KOPT-K1 (cell line): ENCODE measurements around the gene TTPAL.

Experiments used
- H3K27ac ChIP-seq: fragments of 200-600 bp; sonication (generic); 2 replicates; pipeline ENCODE4 v1.5.1; 2016; ENCODE audit warnings: antibody characterized with exemption, mild to moderate bottlenecking, low read depth, low read length; ENCODE audit not compliant: poor library complexity, severe bottlenecking
- H3K36me3 ChIP-seq: fragments of 200-600 bp; sonication (generic); 2 replicates; pipeline ENCODE4 v1.5.1; 2017; ENCODE audit warnings: antibody characterized with exemption, mild to moderate bottlenecking, low read length, moderate library complexity; ENCODE audit not compliant: insufficient read depth
- H3K9me3 ChIP-seq: fragments of 200-600 bp; sonication (generic); 2 replicates; pipeline ENCODE4 v1.5.1; 2017; ENCODE audit warnings: antibody characterized with exemption, low read length, mild to moderate bottlenecking; ENCODE audit not compliant: insufficient read depth, poor library complexity, severe bottlenecking

The TTPAL gene

DNA sequence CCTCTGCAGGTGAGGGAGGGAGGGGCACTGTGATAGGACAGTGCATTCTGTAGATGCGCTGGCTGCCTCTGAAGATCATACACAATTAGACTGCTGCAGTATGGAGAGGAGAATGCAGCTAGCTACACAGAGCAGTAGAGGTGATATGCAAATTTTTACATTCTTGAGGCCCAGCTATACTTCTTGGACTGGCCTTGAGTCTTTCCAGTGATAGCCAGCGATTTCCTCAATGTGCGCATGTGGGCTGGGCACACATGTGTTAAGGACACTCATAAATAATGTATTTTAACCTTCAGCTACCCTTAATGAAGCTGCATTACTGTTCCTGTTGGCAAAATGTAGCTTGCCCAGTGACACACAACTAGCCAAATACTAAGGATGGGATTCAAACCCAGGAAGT lies 19.0 kb downstream of the TTPAL start:
- Histone ChIP-seq H3K27ac (no peak overlapping the region), H3K36me3 (peaks cover 97% of the 10 kb centered on the region), H3K9me3 (no peaks in the 10 kb centered on the region)

DNA sequence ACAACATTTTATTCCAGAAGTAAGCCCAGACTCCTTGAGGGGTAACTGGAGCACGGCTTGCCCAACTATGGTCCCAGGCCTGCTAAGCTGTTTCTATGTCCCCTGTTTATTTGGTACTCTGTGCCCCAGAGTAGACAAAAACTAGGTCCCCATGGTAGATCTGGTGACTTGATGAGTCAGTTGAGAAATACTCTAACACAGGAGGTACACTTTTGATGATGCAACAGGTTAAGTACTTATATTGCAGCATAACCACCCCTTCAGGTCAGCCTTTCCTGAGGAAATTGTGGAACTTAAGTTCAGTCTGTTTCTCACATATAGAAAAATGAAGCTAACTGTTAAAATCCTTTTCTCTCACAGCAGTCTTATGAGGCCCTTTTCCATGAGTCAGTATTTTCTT lies 19.6 kb downstream of the TTPAL start:
- Histone ChIP-seq H3K27ac (no peak overlapping the region), H3K9me3 (no peaks in the 10 kb centered on the region), H3K36me3 (peaks cover 97% of the 10 kb centered on the region)

DNA sequence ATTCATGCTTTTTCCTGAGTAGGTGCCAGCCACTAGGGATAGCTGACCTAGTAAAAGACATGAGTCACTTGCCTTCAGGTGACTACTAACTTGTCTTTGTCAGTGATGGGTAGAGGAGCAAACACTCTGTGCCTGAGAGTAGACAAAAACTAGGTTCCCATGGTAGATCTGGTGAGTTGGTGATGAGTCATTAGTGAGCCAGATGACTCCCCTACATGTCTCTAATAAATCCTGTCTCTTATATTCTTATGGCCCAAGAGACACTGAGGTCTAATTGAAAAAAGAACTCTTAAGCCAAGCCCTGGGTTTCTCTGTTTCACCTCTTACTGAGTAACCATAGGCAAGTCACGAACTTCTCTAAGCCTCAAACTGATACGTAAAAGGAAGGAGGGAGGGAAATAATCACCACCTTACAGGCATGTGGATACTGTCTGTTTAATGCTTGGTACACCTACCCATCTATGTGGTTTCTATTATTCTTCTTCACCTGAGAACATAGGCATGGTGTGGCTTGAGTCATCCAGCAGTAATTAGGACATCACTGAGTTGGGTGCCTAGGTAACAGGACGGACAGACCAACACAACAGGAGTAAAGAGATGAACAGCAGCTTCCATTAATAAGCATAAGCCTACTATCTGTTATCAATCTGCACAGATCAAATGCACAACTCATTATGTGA lies 20.3 kb downstream of the TTPAL start:
- Histone ChIP-seq H3K27ac (no peak overlapping the region), H3K9me3 (no peaks in the 10 kb centered on the region), H3K36me3 (peaks cover 98% of the 10 kb centered on the region)

DNA sequence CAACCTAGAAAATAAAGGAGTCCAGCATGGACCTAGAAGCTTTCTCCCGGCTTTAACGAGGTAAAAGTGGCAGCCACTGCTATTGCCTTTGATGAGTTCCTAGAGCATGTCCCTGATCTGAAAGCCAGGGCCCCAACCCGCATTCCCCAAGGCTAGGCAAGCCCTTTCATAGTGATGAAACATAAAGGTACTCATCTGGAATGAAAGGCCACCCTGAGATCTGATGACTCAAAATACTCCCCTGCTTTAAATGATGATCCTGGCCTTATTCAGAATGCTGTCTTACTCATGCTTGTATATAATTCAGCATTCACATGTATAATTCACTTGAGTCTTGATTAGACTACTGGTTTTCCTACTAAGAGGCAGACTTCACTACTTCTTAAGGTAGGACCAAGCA lies 21.3 kb downstream of the TTPAL start:
- Histone ChIP-seq H3K27ac (no peak overlapping the region), H3K36me3 (peaks cover 98% of the 10 kb centered on the region), H3K9me3 (no peaks in the 10 kb centered on the region)

DNA sequence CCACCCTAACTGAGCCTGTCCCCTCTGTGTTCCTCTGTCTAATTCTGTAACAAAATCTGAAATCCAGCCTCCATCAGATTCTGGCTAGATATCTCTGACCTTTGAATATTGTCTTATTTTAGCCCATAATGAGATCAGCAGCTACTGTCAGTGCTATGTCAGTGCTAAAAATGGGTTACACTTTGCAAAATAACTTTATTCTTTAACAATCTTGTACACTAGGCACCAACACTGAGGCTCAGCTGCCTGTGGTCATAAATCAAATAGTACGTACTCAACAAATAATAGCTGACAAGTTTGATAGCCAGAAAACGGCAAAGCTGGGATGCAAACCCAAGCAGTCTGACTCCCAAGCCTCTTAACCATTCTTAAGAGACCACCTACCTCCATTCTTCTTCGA lies 22.1 kb downstream of the TTPAL start:
- Histone ChIP-seq H3K9me3 (no peaks in the 10 kb centered on the region), H3K36me3 (peaks cover 98% of the 10 kb centered on the region), H3K27ac (no peak overlapping the region)

DNA sequence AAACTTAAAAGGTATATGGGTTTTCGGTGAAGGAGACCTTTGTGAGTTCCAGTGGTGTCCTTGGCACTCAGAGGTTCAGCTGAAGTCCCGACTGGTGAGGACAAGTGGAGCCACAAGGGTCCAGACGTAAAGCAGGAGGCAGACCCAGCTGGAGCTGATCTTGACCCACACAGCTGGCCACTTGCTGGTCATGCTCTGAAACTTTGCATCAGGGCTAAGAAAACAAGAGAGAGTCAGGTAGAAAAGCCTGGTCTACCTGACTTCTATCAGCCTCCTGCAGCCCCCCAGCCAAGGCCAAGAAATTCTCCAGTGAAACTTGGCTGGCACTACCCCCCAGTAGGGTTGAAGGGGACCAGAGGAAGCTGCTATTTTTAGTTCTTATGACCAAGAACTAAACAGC lies 24.5 kb downstream of the TTPAL start:
- H3K9me3 ChIP-seq, result no peaks in the 10 kb centered on the region
- H3K36me3 ChIP-seq, result peaks cover 98% of the 10 kb centered on the region
- H3K27ac ChIP-seq, result no peak overlapping the region

DNA sequence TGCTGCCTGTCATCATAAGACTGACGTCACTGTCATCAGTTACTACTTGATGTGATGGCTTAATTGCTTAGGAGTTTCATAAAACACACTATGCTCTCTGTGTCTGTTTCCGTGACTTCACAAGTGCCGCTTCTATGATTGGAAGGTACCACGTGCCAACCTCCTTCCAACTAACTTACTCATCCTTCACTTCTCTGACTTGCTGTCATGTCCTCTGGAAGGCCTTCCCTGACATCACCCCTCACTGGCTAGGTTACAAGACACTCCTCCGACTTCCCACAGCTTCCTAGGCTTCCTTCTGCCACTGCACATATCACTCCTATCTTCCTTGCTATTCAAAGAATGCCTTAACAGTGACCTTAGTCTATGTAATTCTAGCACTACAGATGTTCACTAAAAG lies 25.8 kb downstream of the TTPAL start:
- no peak overlapping the region for H3K27ac ChIP-seq
- no peaks in the 10 kb centered on the region for H3K9me3 ChIP-seq
- peaks cover 98% of the 10 kb centered on the region for H3K36me3 ChIP-seq

DNA sequence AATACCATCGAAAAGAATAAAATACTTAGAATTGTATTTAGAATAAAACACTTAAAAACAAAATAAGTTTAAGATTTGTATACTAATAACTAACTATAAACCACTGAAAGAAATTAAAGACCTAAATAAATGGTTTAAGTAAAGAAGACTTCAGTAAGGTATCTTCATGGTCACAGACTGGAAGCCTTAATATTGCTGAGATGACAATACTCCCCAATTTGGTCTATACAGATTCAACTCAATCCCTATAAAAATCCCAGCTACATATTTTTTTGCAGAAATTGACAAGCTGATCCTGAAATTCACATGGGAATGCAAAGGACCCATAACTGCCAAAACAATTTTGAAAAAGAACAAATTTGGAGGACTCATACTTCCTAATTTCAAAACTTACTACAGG lies 27.3 kb downstream of the TTPAL start:
- Histone ChIP-seq H3K9me3 (no peaks in the 10 kb centered on the region), H3K36me3 (peaks cover 98% of the 10 kb centered on the region), H3K27ac (no peak overlapping the region)

DNA sequence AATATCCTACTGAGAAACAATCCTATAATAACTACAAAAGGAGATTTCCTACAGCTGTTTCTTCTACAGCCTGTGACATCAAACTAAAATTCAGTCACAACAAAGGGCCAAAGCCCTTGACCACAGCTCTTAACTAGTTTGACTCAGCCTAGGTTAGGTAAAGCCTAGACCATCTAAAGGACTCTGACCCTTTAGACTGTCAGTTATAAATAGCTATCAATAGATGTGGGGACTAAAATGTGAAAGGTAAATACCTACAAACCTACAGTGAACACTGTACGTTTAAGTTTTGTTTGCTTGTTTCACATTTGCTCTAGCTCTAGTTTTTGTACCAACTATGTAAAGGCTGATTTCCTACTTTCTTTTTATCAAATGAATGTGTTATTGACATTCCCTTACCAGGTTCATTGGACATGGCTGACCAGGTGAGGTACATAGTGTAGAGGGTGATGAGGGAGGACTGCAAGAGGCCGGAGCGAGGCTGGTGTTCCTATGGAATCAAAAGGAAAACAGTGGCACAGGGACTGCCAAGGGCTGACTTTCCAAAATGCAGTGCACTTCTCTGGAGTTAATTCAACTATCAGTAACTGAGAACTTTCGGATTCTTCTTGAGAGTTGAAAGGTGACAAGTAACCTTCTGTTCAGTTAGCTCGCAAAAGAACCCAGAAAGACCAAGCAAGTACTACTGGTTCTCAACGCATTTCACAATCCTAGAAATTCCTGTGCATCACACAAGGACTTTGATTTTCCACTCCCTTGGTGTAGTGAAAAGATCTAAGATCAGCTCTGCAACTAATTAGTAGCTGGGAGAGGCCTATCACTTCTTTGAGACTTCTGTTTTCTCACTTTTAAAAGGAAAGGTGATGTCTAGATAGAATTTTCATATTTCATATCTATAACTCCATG lies 29.0 kb downstream of the TTPAL start:
- Histone ChIP-seq H3K36me3 (peaks cover 100% of the 10 kb centered on the region), H3K27ac (no peak overlapping the region), H3K9me3 (no peaks in the 10 kb centered on the region)

DNA sequence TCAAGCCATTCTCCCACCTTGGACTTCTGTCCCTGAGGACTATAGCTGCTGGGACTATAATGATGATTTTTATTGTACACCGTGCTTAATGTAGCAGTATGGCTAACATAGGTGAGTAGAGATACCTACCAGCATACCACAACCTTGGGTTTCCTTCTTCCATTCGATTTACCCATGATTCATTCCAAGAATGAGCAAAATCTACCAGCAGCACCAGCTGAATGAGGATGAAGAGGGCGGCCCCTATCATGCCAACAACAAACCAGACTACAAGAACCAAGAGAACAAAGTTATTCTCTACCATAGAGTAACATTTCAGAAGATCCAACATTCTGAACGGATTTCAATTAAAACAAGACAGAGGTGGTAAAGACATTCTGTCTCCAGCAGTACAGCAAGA lies 34.1 kb downstream of the TTPAL start:
- H3K9me3 ChIP-seq, result no peaks in the 10 kb centered on the region
- no peak overlapping the region for H3K27ac ChIP-seq
- peaks cover 95% of the 10 kb centered on the region for H3K36me3 ChIP-seq

DNA sequence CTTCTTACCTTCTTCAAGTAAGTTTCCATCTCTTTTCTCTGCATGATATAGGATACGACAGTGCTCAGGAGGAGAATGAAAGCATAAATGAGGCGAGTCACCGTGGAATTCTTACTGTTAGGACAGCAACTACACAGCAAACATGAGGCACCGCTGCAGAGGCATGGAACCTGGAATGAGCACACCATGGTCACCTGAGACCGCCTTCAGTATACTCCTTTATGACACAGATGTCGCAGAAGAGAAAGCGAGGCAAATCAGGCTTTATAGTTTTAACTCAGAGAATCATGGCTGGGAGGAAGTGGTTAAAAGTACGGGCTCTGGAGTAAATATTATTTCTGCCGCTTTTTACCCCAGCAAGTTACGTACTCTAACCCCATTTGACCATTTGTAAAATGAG lies 38.2 kb downstream of the TTPAL start:
- no peaks in the 10 kb centered on the region for H3K9me3 ChIP-seq

DNA sequence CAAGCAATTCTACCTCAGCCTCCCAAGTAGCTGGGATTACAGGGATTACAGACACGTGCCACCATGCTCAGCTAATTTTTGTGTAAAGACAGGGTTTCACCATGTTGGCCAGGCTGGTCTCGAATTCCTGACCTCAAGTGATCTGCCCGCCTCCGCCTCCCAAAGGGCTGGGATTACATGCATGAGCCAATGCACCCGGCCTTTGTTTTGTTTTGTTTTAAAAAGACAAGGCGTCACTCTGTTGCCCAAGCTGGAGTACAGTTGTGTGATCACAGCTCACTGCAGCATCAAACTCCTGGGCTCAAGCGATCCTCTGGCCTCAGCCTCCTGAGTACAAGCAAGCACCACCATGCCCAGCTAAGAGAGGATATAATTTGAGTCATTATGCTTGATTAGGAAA lies 40.8 kb downstream of the TTPAL start:
- Histone ChIP-seq H3K9me3 (no peaks in the 10 kb centered on the region), H3K36me3 (peaks cover 34% of the 10 kb centered on the region), H3K27ac (no peak overlapping the region)

More for the DNA sequence above, 38.2 kb downstream of the TTPAL start:
- H3K27ac ChIP-seq, result no peak overlapping the region
- peaks cover 60% of the 10 kb centered on the region for H3K36me3 ChIP-seq

DNA sequence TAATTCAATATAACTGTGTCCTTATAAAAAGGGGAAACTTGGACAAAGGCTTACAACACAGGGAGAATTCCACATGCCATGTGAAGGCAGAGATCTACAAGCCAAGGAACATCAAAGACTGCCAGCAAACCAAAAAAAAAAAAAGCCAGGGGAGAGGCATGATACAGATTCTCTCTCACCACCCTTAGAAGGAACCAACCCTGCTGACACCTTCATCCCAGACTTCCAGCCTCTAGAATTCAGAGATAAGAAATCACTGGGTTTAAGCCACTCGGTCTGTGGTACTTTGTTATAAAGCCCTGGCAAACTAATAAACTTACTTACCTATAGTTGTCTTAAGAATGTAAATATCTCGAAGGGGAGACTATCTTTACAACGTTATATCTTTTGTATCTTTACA lies 41.8 kb downstream of the TTPAL start:
- no peaks in the 10 kb centered on the region for H3K9me3 ChIP-seq
- no peak overlapping the region for H3K27ac ChIP-seq
- peaks cover 25% of the 10 kb centered on the region for H3K36me3 ChIP-seq

DNA sequence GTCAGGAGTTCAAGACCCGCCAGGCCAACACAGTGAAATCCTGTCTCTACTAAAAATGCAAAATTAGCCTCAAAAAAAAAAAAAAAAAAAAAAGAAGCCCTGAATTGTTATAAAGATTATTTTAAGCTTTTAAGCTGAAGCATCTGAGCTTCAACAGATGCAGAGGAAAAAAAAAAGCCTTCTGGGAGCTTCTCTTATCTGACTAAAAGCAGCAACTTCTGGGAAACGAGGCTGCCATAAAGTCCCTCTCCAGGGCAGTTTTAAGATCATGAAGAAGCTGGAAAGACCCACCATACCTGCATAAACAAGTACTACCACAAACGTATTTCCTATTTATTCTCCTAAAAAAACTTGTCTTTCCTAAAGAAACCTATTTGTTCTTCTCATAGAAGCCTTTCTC lies 42.6 kb downstream of the TTPAL start:
- Histone ChIP-seq H3K36me3 (peaks cover 17% of the 10 kb centered on the region), H3K27ac (no peak overlapping the region), H3K9me3 (no peaks in the 10 kb centered on the region)

DNA sequence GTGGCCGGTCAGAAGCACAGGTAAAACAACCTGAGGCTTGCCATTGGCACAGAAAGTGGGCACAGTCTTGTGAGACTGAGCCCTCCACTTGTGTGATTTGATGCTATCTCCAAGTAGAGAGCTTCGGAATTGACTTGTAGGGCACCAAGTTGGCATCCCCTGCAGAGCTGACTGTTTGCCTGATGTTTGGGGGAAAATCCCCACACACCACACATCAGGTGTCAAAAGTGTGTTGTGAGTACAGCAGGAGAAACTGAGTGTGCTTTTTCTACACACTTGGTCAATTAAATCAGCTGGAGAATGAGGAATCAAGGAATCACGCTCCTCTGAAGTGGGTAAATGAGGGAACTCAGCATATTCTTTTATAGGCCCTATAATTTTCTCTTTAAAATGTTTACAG lies 45.2 kb downstream of the TTPAL start:
- Histone ChIP-seq H3K27ac (peak overlapping the region; percentile 86), H3K9me3 (no peaks in the 10 kb centered on the region), H3K36me3 (peaks cover 7% of the 10 kb centered on the region; the same call in 1 of the 2 replicates)
